ENCODE measurements around the gene NCOA1.

GRCh38 chr2:24472416-24472815 is 18.6 kb upstream of the NCOA1 start:
- no peak for TF ChIP-seq CTCF (optimal IDR thresholded peaks at IDR 0.05 in 1 of 3, IDR thresholded peaks at IDR 0.05 in 1 of 3, conservative IDR thresholded peaks at IDR 0.05 in 1 of 3; ENCODE audit: extremely low read depth in 1 of 3, insufficient read depth in 2 of 3, low read length in 3 of 3)
- no peak for TF ChIP-seq EZH2 (IDR thresholded peaks at IDR 0.05; ENCODE audit: low read length)

Data from keratinocyte (primary cell).